IPS-18c (cell line): ENCODE results near the gene USP26.
"Not testable (repeated sequence)": the region's sequence is repeated elsewhere in the genome, so short reads cannot be mapped to it uniquely, and the experiment has no call there.

ENCODE experiments used
- H3K4me3 ChIP-seq: 2 replicates; pipeline ENCODE4 v1.7.0; 2013; ENCODE audit warnings: low read depth, mild to moderate bottlenecking, low read length, moderate library complexity; ENCODE audit not compliant: insufficient read depth
- H3K9me3 ChIP-seq: one replicate; pipeline ENCODE4 v1.6.1; 2013; ENCODE audit warnings: mild to moderate bottlenecking, low read length, moderate library complexity; ENCODE audit not compliant: control insufficient read depth, insufficient read depth

The USP26 gene, protein sequence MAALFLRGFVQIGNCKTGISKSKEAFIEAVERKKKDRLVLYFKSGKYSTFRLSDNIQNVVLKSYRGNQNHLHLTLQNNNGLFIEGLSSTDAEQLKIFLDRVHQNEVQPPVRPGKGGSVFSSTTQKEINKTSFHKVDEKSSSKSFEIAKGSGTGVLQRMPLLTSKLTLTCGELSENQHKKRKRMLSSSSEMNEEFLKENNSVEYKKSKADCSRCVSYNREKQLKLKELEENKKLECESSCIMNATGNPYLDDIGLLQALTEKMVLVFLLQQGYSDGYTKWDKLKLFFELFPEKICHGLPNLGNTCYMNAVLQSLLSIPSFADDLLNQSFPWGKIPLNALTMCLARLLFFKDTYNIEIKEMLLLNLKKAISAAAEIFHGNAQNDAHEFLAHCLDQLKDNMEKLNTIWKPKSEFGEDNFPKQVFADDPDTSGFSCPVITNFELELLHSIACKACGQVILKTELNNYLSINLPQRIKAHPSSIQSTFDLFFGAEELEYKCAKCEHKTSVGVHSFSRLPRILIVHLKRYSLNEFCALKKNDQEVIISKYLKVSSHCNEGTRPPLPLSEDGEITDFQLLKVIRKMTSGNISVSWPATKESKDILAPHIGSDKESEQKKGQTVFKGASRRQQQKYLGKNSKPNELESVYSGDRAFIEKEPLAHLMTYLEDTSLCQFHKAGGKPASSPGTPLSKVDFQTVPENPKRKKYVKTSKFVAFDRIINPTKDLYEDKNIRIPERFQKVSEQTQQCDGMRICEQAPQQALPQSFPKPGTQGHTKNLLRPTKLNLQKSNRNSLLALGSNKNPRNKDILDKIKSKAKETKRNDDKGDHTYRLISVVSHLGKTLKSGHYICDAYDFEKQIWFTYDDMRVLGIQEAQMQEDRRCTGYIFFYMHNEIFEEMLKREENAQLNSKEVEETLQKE

GRCh38 chrX:133097031-133097430 is at the start of gene USP26:
TSS of gene USP26 (minus strand) at chrX:133097109. CDS start at chrX:133028220, 68,889 bp downstream.
- Histone ChIP-seq H3K9me3 (peaks cover 3% of the 10 kb centered on the region), H3K4me3 (no peak within 1 kb of the TSS)

DNA sequence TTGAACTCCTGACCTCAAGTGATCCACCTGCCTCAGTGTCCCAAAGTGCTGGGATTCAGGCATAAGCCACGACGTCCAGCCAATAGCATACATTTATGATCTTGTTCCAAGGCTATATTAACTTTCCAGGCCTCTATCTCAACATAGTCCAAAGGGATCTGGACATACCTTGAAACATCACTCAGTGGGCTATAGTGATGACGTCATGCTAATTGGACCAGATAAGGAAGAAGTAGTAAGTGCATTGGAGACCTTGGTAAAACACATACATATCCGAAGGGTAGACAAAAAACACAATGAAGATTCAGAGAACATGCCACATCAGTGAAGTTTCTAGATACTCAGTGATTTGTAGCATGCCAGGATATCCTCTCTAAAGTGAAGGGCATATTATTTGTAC is 37.4 kb upstream of the USP26 start:
- Histone ChIP-seq H3K9me3 (no peaks in the 10 kb centered on the region), H3K4me3 (no peak overlapping the region)

- H3K4me3 ChIP-seq = no peak overlapping the region
- H3K9me3 ChIP-seq = peaks cover 12% of the 10 kb centered on the region
Measured at GRCh38 chrX:133120406-133120805, 23.5 kb upstream of the USP26 start.

DNA sequence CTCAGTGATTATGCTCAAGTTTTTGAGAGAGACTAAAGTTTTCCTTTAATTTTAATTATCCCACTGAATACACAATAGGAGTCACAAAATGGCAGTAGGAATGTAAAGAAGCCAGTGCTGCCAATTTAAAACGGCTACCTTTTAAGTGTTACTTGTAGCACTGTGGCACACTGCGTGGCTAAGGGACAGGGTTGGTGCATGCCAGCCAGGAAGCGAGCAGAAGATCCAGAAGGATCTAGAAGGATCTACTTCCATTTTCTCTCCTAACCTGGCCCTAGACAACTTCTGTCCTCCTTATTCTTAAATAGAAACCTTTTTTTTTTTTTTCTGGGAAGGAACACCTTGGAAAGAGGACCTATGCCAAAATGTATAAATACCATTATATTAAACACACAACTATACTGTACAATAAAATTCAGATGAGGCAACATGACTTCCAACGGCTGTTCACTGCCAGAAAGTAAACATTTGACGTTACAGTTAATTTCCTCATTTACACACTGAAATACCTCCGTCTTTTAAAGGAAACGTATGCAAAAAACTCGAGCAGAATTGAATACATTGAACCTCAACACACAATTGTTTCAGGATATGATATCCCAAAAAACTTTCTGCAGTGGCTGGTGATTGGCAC is 2.7 kb downstream of the USP26 start:
- Histone ChIP-seq H3K9me3 (peaks cover 8% of the 10 kb centered on the region), H3K4me3 (no peak overlapping the region)

- Histone ChIP-seq H3K9me3 (peaks cover 11% of the 10 kb centered on the region), H3K4me3 (no peak overlapping the region)
Measured at GRCh38 chrX:133090236-133090809, 6.6 kb downstream of the USP26 start.

DNA sequence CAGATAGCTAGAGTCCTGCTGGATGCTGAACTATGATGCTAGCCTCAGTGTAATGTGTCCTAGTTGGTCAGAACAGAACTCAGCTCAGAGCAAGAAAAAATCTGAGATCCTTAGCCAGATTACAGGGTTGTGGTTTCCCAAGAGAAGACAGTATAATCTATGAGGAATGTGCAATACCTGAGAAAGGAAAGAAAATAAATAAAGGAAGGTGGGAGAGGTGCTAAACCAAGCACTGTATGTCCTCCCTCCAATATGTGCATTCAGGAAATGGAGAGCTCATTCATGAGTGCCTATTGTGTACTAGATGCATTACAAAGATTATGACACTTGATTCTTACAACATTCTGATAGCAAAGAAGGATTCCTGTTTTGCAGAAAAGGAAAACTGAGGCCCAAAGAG is 7.5 kb downstream of the USP26 start:
- peaks cover 11% of the 10 kb centered on the region for H3K9me3 ChIP-seq

DNA sequence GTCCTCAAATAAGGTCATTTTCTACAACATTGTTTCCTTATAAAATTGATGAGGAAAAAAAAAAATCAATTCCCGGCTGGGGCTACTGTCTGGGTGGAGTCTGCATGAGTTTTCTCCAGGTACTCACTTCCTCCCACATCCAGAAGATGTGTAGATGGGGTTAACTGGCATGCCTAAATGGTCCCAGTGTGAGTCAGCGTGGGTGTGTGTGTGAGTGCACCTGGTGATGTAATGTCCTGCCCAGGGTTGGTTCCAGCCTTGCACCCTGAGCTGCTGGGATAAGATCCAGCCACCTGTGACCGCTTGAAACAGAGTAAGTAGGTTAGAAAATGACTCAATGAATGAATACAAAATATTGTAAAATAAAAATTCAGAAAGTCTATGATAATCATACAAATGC is 11.1 kb downstream of the USP26 start:
- Histone ChIP-seq H3K4me3 (no peak overlapping the region), H3K9me3 (peaks cover 5% of the 10 kb centered on the region)

More for the DNA sequence above, 7.5 kb downstream of the USP26 start:
- no peak overlapping the region for H3K4me3 ChIP-seq

- H3K4me3 ChIP-seq, H3K9me3 ChIP-seq: not testable (repeated sequence)
Measured at GRCh38 chrX:133085056-133085455, 11.9 kb downstream of the USP26 start.

- H3K9me3 ChIP-seq = peaks cover 3% of the 10 kb centered on the region
- no peak overlapping the region for H3K4me3 ChIP-seq
Measured at GRCh38 chrX:133083899-133084298, 13.0 kb downstream of the USP26 start.

GRCh38 chrX:133081990-133082389 is 14.9 kb downstream of the USP26 start:
- H3K9me3 ChIP-seq = peaks cover 3% of the 10 kb centered on the region
- no peak overlapping the region for H3K4me3 ChIP-seq

- not testable (repeated sequence) for H3K4me3 ChIP-seq, H3K9me3 ChIP-seq
Measured at GRCh38 chrX:133077856-133078255, 19.1 kb downstream of the USP26 start.

GRCh38 chrX:133072566-133072965 is 24.3 kb downstream of the USP26 start:
- H3K9me3 ChIP-seq = peaks cover 2% of the 10 kb centered on the region

GRCh38 chrX:133068461-133068860 is 28.4 kb downstream of the USP26 start:
- H3K4me3 ChIP-seq = no peak overlapping the region
- peaks cover 2% of the 10 kb centered on the region for H3K9me3 ChIP-seq

More at GRCh38 chrX:133072566-133072965, 24.3 kb downstream of the USP26 start:
- no peak overlapping the region for H3K4me3 ChIP-seq

GRCh38 chrX:133056341-133056740 is 40.6 kb downstream of the USP26 start:
- Histone ChIP-seq H3K9me3 (peaks cover 5% of the 10 kb centered on the region), H3K4me3 (no peak overlapping the region)

DNA sequence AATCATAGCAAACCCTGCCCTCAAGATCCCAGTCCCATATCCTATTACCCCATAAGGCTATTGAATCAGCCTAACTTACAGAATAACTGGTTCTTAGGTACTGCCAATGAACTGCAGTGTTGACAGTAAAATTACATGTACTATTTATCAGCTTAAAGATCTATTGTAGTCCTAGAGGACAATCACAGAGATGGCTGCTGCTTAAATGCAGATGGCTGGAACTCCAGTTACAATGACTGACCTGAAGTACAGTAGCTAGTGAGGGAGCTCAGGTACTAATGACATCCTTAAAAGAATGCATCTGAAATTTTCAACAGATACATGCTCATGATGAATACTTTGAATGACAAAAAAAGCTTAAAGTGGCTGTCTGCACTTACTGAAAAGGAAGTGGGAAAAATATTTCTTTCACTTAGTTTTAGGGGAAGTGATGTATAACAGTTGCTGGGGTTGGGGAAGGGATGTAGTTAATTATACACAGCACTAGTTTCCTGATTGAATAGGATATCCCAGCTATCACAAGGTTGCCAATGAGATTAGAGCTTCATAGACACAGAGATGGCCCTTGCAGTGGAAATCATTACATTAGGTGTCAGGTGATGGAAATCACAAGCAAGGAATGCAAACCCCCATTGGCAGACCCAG is 42.0 kb downstream of the USP26 start:
- H3K4me3 ChIP-seq = no peak overlapping the region
- peaks cover 5% of the 10 kb centered on the region for H3K9me3 ChIP-seq

DNA sequence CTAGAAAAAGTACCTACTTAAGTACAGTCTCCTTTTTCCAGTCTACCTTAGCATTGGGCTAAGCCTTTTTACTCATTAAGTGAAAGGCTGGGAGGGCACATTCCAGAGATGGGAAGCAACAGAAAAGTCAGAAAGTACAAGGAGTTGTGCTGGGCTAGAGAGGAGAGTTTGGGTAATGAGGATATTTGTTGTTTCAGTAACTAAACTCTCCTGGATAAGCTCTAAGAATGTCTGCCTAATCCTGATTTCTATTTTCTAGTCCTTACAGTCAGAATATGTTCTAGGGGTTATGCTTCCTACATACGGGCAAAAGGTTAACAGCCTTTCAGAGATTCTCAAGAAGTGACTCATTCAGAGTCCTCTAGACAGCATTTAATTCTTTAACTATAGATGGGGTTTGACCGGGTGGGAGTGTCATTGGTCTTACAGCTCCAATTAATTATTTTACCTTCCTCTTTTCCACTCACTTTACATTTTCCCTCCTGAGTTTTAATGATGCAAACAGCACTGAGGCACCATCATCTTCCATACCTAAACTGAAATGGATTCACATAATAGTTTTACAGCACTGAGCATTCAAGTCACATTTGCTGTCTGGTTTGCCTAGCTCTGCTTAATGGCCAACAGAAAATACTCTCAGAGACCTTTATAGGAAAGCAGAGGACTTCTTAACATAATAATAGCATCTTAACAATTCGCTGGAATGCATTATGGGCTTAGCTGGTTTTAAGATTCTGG is 42.9 kb downstream of the USP26 start:
- peaks cover 5% of the 10 kb centered on the region for H3K9me3 ChIP-seq

More for the DNA sequence above, 42.9 kb downstream of the USP26 start:
- no peak overlapping the region for H3K4me3 ChIP-seq
